Liver (tissue), 9 donors: ENCODE measurements around the gene LPP. TPM values are rescaled to one million over a fixed set of nuclear protein-coding genes. Genes with fewer than 3 reads are reported as not detected.

ENCODE experiments used
- DNase-seq: peaks from one replicate; pipeline ENCODE4 v3.0.0-alpha.2; 2017; ENCODE audit warnings: low spot score
- H3K27ac ChIP-seq, 2 donors: one replicate each; pipeline ENCODE4 v1.7.0; 2013; ENCODE audit warnings: inconsistent platforms in 2 of 2, low read length in 2 of 2, control low read depth in 1 of 2, low read depth in 1 of 2, mild to moderate bottlenecking in 1 of 2
- H3K27me3 ChIP-seq, 4 donors: one replicate each; pipeline versions ENCODE4 v1.6.1 to v1.7.0; 2013; ENCODE audit warnings: low read length in 3 of 4, inconsistent platforms in 1 of 4, mild to moderate bottlenecking in 1 of 4, moderate library complexity in 1 of 4; ENCODE audit not compliant: control insufficient read depth in 4 of 4, insufficient read depth in 4 of 4
- H3K36me3 ChIP-seq, 4 donors: one replicate each; pipeline versions ENCODE4 v1.6.1 to v1.7.0; 2013; ENCODE audit warnings: low read length in 3 of 4, mild to moderate bottlenecking in 3 of 4, low read depth in 1 of 4, moderate library complexity in 1 of 4; ENCODE audit not compliant: control insufficient read depth in 4 of 4, insufficient read depth in 3 of 4
- H3K4me1 ChIP-seq, 4 donors: one replicate each; pipeline versions ENCODE4 v1.6.1 to v1.7.0; 2013; ENCODE audit warnings: low read length in 3 of 4, mild to moderate bottlenecking in 3 of 4, moderate library complexity in 1 of 4; ENCODE audit not compliant: control insufficient read depth in 4 of 4, insufficient read depth in 4 of 4
- H3K4me3 ChIP-seq, 3 donors: one replicate each; pipeline versions ENCODE4 v1.6.1 to v1.7.0; 2013; ENCODE audit warnings: low read length in 3 of 3, control low read depth in 1 of 3, low read depth in 1 of 3, mild to moderate bottlenecking in 1 of 3
- H3K9ac ChIP-seq, 2 donors: one replicate each; pipeline ENCODE4 v1.7.0; 2013; ENCODE audit warnings: low read length in 2 of 2, mild to moderate bottlenecking in 2 of 2, moderate library complexity in 2 of 2, control low read depth in 1 of 2, low read depth in 1 of 2
- H3K9me3 ChIP-seq, 4 donors: one replicate each; pipeline versions ENCODE4 v1.6.1 to v1.7.0; 2013; ENCODE audit warnings: low read length in 3 of 4; ENCODE audit not compliant: control insufficient read depth in 4 of 4
- EGR1 ChIP-seq, 2 donors: IDR thresholded peaks; 2 replicates each; pipeline ENCODE4 v1.6.1; 2016 to 2018; ENCODE audit warnings: antibody characterized with exemption in 2 of 2, low read depth in 2 of 2
- FOXA1 ChIP-seq: IDR thresholded peaks from 2 replicates; pipeline ENCODE4 v1.6.1; 2016; ENCODE audit warnings: antibody characterized with exemption
- FOXA2 ChIP-seq: IDR thresholded peaks from 2 replicates; pipeline ENCODE4 v1.6.1; 2016; ENCODE audit warnings: antibody characterized with exemption
- GABPA ChIP-seq, 2 donors: IDR thresholded peaks in 1 of 2; conservative IDR thresholded peaks in 1 of 2; 2 replicates each; pipeline ENCODE4 v1.6.1; 2016; ENCODE audit warnings: antibody characterized with exemption in 2 of 2, mild to moderate bottlenecking in 1 of 2, moderate library complexity in 1 of 2
- HNF4G ChIP-seq: IDR thresholded peaks from 2 replicates; pipeline ENCODE4 v1.6.1; 2016; ENCODE audit warnings: antibody characterized with exemption
- JUND ChIP-seq, 2 donors: IDR thresholded peaks; 2 replicates each; pipeline ENCODE4 v1.6.1; 2016; ENCODE audit warnings: antibody characterized with exemption in 2 of 2
- NR2F2 ChIP-seq: IDR thresholded peaks from 2 replicates; pipeline ENCODE4 v1.6.1; 2016; ENCODE audit warnings: antibody characterized with exemption
- RAD21 ChIP-seq, 2 donors: IDR thresholded peaks; 2 replicates each; pipeline ENCODE4 v1.6.1; 2016; ENCODE audit warnings: antibody characterized with exemption in 2 of 2, mild to moderate bottlenecking in 2 of 2
- RXRA ChIP-seq, 2 donors: IDR thresholded peaks; 2 replicates each; pipeline ENCODE4 v1.6.1; 2017 to 2018; ENCODE audit warnings: antibody characterized with exemption in 2 of 2, mild to moderate bottlenecking in 1 of 2
- SP1 ChIP-seq: IDR thresholded peaks from 2 replicates; pipeline ENCODE4 v1.6.1; 2018; ENCODE audit warnings: antibody characterized with exemption, mild to moderate bottlenecking
- TAF1 ChIP-seq: conservative IDR thresholded peaks from 2 replicates; pipeline ENCODE4 v1.6.1; 2016; ENCODE audit warnings: antibody characterized with exemption, mild to moderate bottlenecking
- YY1 ChIP-seq: IDR thresholded peaks from 2 replicates; pipeline ENCODE4 v1.6.1; 2016; ENCODE audit warnings: antibody characterized with exemption, mild to moderate bottlenecking
- WGBS: extraction: QIAGEN DNeasy Blood & Tissue Kit; methylation state at CpG from one replicate; pipeline ENCODE4 v1.1.7; 2013; 5-methylcytosine and 5-hydroxymethylcytosine counted together
- polyA plus RNA-seq, 2 donors: library from polyadenylated mRNA; stranded (reverse) in 1 of 2; unstranded in 1 of 2; fragments of 200-250 nt in 1 of 2; fragments of >200 nt in 1 of 2; fragmentation: Nextera tagmentation in 1 of 2; extraction: Ambion mirVana in 1 of 2; gene quantifications; one replicate each; pipeline versions ENCODE4 v1.2.1 to v1.2.3, GENCODE V29; 2013 to 2015
- total RNA-seq, 2 donors: library from RNA; depleted of rRNA; stranded (reverse); fragments of >200 nt; gene quantifications; one replicate each; pipeline ENCODE4 v1.2.3, GENCODE V29; 2014
- TF ChIP-seq, protein P1 (sequence below): IDR thresholded peaks from 2 replicates; pipeline ENCODE4 v1.6.1; 2016; ENCODE audit warnings: antibody characterized with exemption
- TF ChIP-seq, protein P2 (sequence below): IDR thresholded peaks from 2 replicates; pipeline ENCODE4 v1.6.1; 2016; ENCODE audit warnings: antibody characterized with exemption
- TF ChIP-seq, protein P3 (sequence below): IDR thresholded peaks from 2 replicates; pipeline ENCODE4 v1.6.1; 2016; ENCODE audit warnings: antibody characterized with exemption
- TF ChIP-seq, protein P4 (sequence below): fragments of 150-350 bp; IDR thresholded peaks from 2 replicates; pipeline ENCODE4 v1.5.1; 2017; ENCODE audit warnings: improper control_type of control experiment, low read depth, low read length; ENCODE audit not compliant: missing input control
- donor health status: healthy.
- donor health status: healthy.
- donor health status: healthy.
- donor health status: healthy.
- donor health status: healthy.

The LPP gene
- total and polyA plus RNA-seq, 4 donors, result 3.3 to 53.7 (median 28.2) TPM

DNA sequence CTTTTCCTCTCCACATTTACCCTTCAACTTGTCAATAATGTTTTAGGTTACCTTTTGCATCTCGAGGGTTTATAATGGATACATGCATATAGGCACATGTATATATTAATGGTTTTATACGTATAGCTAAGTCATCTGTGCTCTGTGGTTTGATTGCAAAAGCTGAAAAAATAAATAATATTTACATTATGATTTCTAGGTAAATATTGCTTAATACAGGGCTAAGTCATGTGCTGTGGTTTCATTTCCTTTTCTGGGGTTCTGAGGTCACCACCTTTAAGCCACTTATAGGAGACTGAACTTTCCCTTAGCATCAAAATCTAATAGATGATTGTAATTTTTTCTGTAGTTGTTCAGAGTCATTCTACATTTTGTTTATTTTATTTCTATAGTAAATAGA is 33.1 kb downstream of the LPP start:
- Histone ChIP-seq H3K9me3 (no peaks in the 10 kb centered on the region), H3K27me3 (no peaks in the 10 kb centered on the region), H3K9ac (no peak overlapping the region), H3K4me1 (peaks cover 4 to 49% (median 31%) of the 10 kb centered on the region in 4 donors), H3K27ac (peak overlapping the region in 1 of 2 donors; percentile 30), H3K36me3 (peaks cover 0 to 2% (median 0%) of the 10 kb centered on the region in 4 donors), H3K4me3 (no peak overlapping the region)
- TF ChIP-seq RAD21 (IDR thresholded peaks at IDR 0.05) (peak in 1 of 2 donors; percentile 4), RXRA (IDR thresholded peaks at IDR 0.05) (peak in 1 of 2 donors; percentile 30), EGR1 (IDR thresholded peaks at IDR 0.05; ENCODE audit: low read depth in 2 of 2) (no peak), TAF1 (no peak), JUND (IDR thresholded peaks at IDR 0.05) (no peak), FOXA2 (peak; percentile 35)
- TF ChIP-seq, protein P1, sequence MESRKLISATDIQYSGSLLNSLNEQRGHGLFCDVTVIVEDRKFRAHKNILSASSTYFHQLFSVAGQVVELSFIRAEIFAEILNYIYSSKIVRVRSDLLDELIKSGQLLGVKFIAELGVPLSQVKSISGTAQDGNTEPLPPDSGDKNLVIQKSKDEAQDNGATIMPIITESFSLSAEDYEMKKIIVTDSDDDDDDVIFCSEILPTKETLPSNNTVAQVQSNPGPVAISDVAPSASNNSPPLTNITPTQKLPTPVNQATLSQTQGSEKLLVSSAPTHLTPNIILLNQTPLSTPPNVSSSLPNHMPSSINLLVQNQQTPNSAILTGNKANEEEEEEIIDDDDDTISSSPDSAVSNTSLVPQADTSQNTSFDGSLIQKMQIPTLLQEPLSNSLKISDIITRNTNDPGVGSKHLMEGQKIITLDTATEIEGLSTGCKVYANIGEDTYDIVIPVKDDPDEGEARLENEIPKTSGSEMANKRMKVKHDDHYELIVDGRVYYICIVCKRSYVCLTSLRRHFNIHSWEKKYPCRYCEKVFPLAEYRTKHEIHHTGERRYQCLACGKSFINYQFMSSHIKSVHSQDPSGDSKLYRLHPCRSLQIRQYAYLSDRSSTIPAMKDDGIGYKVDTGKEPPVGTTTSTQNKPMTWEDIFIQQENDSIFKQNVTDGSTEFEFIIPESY, result no peak
- WGBS, result 55% methylated on average over 2 of the region's 2 CpGs
- no peak for DNase-seq

DNA sequence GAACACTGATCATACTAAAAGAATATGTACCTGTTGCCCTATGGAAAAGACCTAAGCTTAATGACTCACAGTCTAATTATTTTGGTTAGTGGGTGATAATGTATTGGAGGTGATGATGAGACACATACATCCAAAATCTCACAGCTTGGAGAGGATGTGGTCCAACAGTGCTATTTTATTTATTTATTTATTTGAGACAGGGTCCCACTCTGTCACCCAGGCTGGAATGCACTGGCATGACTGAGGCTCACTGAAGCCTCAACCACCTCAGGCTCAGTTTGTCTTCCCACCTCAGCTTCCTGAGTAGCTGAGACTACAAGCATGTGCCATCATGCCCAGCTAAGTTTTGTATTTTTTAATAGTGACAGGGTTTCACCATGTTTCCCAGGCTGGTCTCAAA is 35.0 kb downstream of the LPP start:
- peaks cover 4 to 50% (median 31%) of the 10 kb centered on the region in 4 donors for H3K4me1 ChIP-seq
- H3K27ac ChIP-seq, result no peak overlapping the region
- no peaks in the 10 kb centered on the region for H3K9me3 ChIP-seq
- no peak for DNase-seq
- peaks cover 0 to 2% (median under 1%) of the 10 kb centered on the region in 4 donors for H3K36me3 ChIP-seq
- H3K4me3 ChIP-seq, result no peak overlapping the region
- H3K9ac ChIP-seq, result no peak overlapping the region
- H3K27me3 ChIP-seq, result no peaks in the 10 kb centered on the region
- no peak for TF ChIP-seq NR2F2
- TF ChIP-seq FOXA2, result no peak
- TF ChIP-seq RAD21 (IDR thresholded peaks at IDR 0.05), result no peak
- TF ChIP-seq GABPA (IDR thresholded peaks at IDR 0.05 in 1 of 2, conservative IDR thresholded peaks at IDR 0.05 in 1 of 2), result no peak
- TF ChIP-seq JUND (IDR thresholded peaks at IDR 0.05), result no peak
- TF ChIP-seq, protein P2, sequence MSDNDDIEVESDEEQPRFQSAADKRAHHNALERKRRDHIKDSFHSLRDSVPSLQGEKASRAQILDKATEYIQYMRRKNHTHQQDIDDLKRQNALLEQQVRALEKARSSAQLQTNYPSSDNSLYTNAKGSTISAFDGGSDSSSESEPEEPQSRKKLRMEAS, result no peak
- TF ChIP-seq YY1, result no peak
- TF ChIP-seq HNF4G, result no peak
- TF ChIP-seq, protein P3, sequence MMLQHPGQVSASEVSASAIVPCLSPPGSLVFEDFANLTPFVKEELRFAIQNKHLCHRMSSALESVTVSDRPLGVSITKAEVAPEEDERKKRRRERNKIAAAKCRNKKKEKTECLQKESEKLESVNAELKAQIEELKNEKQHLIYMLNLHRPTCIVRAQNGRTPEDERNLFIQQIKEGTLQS, result no peak
- no peak for TF ChIP-seq SP1
- no peak for TF ChIP-seq TAF1
- no peak for TF ChIP-seq FOXA1

DNA sequence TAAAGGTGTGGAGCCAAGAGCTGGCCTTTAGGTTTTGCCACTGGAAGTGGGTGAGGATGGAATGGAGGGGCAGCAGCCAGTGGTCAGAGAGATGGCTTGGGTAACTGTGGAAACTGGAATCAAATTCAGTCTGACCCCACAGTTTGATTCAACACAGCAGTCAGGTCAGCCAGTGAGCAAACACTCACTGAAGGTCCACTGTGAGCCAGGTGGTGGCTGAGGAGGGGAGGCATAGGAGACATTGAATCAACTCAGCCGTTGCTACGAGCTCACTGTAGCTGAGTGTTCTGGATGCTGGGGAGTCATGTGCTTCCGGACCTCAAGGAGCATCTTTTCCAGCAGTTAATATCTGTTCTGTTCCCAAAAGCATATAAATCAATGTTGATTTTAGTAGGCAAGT is 37.5 kb downstream of the LPP start:
- no peak for DNase-seq
- Histone ChIP-seq H3K9ac (no peak overlapping the region), H3K27ac (no peak overlapping the region), H3K36me3 (peaks cover 0 to 2% (median under 1%) of the 10 kb centered on the region in 4 donors), H3K27me3 (no peaks in the 10 kb centered on the region), H3K9me3 (no peaks in the 10 kb centered on the region), H3K4me3 (no peak overlapping the region), H3K4me1 (peaks cover 0 to 31% (median 17%) of the 10 kb centered on the region in 4 donors)
- 64% methylated on average over 3 of the region's 3 CpGs for WGBS
- TF ChIP-seq, protein P4, sequence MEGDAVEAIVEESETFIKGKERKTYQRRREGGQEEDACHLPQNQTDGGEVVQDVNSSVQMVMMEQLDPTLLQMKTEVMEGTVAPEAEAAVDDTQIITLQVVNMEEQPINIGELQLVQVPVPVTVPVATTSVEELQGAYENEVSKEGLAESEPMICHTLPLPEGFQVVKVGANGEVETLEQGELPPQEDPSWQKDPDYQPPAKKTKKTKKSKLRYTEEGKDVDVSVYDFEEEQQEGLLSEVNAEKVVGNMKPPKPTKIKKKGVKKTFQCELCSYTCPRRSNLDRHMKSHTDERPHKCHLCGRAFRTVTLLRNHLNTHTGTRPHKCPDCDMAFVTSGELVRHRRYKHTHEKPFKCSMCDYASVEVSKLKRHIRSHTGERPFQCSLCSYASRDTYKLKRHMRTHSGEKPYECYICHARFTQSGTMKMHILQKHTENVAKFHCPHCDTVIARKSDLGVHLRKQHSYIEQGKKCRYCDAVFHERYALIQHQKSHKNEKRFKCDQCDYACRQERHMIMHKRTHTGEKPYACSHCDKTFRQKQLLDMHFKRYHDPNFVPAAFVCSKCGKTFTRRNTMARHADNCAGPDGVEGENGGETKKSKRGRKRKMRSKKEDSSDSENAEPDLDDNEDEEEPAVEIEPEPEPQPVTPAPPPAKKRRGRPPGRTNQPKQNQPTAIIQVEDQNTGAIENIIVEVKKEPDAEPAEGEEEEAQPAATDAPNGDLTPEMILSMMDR, result no peak
- TF ChIP-seq FOXA2 (no peak), RAD21 (IDR thresholded peaks at IDR 0.05) (peak in 1 of 2 donors; percentile 28)
- TF ChIP-seq, protein P1, result no peak
